ENCODE measurements around the gene SLC13A3.

GRCh38 chr20:46586724-46587123, 64.5 kb downstream of the SLC13A3 start:
- TF ChIP-seq NR2F2 (IDR thresholded peaks at IDR 0.05), result no peak
- no peak for TF ChIP-seq CTCF (IDR thresholded peaks at IDR 0.05; ENCODE audit: low read depth, low read length, missing input control)
- TF ChIP-seq RAD21 (IDR thresholded peaks at IDR 0.05), result no peak
- TF ChIP-seq FOXA1 (IDR thresholded peaks at IDR 0.05), result no peak
- TF ChIP-seq, protein P1, sequence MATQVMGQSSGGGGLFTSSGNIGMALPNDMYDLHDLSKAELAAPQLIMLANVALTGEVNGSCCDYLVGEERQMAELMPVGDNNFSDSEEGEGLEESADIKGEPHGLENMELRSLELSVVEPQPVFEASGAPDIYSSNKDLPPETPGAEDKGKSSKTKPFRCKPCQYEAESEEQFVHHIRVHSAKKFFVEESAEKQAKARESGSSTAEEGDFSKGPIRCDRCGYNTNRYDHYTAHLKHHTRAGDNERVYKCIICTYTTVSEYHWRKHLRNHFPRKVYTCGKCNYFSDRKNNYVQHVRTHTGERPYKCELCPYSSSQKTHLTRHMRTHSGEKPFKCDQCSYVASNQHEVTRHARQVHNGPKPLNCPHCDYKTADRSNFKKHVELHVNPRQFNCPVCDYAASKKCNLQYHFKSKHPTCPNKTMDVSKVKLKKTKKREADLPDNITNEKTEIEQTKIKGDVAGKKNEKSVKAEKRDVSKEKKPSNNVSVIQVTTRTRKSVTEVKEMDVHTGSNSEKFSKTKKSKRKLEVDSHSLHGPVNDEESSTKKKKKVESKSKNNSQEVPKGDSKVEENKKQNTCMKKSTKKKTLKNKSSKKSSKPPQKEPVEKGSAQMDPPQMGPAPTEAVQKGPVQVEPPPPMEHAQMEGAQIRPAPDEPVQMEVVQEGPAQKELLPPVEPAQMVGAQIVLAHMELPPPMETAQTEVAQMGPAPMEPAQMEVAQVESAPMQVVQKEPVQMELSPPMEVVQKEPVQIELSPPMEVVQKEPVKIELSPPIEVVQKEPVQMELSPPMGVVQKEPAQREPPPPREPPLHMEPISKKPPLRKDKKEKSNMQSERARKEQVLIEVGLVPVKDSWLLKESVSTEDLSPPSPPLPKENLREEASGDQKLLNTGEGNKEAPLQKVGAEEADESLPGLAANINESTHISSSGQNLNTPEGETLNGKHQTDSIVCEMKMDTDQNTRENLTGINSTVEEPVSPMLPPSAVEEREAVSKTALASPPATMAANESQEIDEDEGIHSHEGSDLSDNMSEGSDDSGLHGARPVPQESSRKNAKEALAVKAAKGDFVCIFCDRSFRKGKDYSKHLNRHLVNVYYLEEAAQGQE (IDR thresholded peaks at IDR 0.05), result no peak
- TF ChIP-seq EGR1 (IDR thresholded peaks at IDR 0.05; ENCODE audit: low read depth in 2 of 2), result no peak
- TF ChIP-seq YY1 (IDR thresholded peaks at IDR 0.05), result no peak
- TF ChIP-seq, protein P2, sequence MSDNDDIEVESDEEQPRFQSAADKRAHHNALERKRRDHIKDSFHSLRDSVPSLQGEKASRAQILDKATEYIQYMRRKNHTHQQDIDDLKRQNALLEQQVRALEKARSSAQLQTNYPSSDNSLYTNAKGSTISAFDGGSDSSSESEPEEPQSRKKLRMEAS (IDR thresholded peaks at IDR 0.05), result no peak
- TF ChIP-seq, protein P3, sequence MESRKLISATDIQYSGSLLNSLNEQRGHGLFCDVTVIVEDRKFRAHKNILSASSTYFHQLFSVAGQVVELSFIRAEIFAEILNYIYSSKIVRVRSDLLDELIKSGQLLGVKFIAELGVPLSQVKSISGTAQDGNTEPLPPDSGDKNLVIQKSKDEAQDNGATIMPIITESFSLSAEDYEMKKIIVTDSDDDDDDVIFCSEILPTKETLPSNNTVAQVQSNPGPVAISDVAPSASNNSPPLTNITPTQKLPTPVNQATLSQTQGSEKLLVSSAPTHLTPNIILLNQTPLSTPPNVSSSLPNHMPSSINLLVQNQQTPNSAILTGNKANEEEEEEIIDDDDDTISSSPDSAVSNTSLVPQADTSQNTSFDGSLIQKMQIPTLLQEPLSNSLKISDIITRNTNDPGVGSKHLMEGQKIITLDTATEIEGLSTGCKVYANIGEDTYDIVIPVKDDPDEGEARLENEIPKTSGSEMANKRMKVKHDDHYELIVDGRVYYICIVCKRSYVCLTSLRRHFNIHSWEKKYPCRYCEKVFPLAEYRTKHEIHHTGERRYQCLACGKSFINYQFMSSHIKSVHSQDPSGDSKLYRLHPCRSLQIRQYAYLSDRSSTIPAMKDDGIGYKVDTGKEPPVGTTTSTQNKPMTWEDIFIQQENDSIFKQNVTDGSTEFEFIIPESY (IDR thresholded peaks at IDR 0.05), result no peak
- no peak for TF ChIP-seq GABPA (IDR thresholded peaks at IDR 0.05 in 1 of 2, conservative IDR thresholded peaks at IDR 0.05 in 1 of 2)
- no peak for TF ChIP-seq JUND (IDR thresholded peaks at IDR 0.05)

All from liver (tissue), 3 donors.